ENCODE results near the gene SORCS2.

Gene SORCS2

GRCh38 chr4:7293703-7294102 is 101.4 kb downstream of the SORCS2 start:
- TF ChIP-seq POLR2A (IDR thresholded peaks at IDR 0.05; ENCODE audit: low read length) (no peak), GATA1 (IDR thresholded peaks at IDR 0.05; ENCODE audit: low read depth, low read length) (no peak)
- DNase-seq: no peak

- DNase-seq: peak in 1 of 2 experiments; percentile 13
- TF ChIP-seq GATA1 (IDR thresholded peaks at IDR 0.05; ENCODE audit: low read depth, low read length) (no peak), POLR2A (IDR thresholded peaks at IDR 0.05; ENCODE audit: low read length) (no peak)
Measured at GRCh38 chr4:7294176-7294756, 101.9 kb downstream of the SORCS2 start.

DNA sequence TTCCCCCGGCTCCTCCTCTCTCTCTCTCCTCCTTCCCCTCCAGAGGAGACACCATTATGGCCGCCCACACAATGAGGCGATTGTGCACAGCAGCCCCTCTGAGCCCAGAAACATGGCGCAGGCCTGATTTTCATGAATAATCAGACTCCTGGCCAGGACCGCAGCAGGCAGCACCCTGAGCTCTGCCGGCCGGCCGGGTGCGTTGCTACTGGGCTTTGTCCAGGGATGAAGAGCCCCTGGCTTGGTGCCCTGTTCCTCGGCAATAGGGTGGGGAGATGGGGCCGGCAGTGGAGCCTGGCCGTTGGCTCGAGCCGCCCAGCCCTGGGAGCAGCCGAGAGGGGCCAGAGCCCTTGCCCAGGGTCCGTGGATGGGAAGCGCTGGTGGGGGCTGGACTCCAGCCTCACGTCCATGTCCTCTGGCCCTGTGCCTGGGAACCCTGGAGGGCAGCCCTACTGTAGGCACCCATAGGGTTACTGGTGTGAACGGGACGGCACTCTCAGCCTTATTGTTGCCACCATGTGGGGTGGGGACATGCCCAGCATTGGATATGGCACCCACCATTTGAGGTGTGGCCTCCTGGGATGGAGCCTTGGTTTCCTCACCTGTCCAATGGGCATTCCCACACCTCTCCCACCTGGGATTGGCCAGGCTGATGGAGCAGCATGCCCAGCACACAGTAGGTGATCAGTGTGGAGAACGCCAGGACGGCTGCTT is 103.0 kb downstream of the SORCS2 start:
- DNase-seq: no peak
- no peak for TF ChIP-seq POLR2A (IDR thresholded peaks at IDR 0.05; ENCODE audit: low read length)
- no peak for TF ChIP-seq GATA1 (IDR thresholded peaks at IDR 0.05; ENCODE audit: low read depth, low read length)

DNA sequence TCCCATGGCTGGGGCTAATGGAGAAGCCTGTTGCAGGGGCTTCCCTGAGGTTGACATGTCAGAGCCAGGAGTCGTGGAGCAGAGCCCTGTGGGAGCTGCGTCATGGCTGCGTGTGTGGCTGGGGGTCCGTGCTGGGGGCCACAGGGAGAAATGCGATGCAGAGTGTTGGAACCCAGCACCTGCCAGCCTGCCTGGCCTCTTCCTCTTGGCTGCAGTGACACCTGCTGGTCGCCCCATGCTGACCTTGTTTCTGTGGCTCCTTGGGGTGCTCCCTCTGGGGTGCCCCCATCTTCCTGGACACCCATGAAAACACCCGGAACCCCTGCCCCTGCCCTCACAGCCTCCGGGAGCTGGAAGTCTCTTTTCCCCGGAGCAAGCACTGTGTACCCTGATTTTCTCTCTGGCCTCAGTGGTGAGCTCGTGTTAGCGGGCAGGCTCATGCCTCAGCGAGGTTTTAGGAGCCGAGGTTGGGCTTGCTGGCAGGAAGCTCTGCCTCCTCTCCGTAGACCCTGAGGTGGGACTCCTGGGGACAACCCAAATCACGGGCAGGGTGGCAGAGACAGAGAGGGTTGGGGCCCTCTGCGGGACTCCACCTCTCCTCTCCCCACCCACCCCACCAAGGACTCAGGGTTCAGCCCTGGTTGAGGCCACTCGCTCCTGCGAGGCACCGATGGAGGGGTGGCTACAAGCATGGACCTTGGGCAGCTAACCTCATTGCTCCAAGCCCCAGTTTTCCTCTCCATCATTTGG is 103.7 kb downstream of the SORCS2 start:
- peak; percentile 7 to 32 for DNase-seq
- no peak for TF ChIP-seq GATA1 (IDR thresholded peaks at IDR 0.05; ENCODE audit: low read depth, low read length)
- TF ChIP-seq POLR2A (IDR thresholded peaks at IDR 0.05; ENCODE audit: low read length): no peak

GRCh38 chr4:7296661-7297335 is 104.5 kb downstream of the SORCS2 start:
- DNase-seq: no peak
- TF ChIP-seq GATA1 (IDR thresholded peaks at IDR 0.05; ENCODE audit: low read depth, low read length): no peak
- no peak for TF ChIP-seq POLR2A (IDR thresholded peaks at IDR 0.05; ENCODE audit: low read length)

DNA sequence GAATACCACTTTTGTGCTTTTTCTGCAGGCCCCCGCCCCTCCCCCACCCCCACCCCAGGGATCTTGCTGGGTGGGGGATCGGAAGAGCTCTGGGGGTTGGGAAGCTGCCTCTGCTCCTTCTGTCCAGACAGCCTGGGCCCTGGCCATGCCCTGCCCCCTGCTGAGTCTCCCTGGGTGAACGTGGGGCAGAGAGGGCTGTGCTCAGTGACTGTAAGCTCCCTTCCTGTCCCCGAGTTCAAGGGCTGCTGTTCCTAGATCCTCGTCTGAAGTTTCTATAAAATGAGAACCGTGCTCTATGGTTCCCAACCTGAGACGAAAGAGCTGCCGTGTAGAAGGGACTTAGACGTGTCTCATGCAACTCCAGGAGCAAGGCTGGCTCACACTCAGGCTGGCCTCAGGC is 105.0 kb downstream of the SORCS2 start:
- no peak for DNase-seq
- TF ChIP-seq POLR2A (IDR thresholded peaks at IDR 0.05; ENCODE audit: low read length): no peak
- no peak for TF ChIP-seq GATA1 (IDR thresholded peaks at IDR 0.05; ENCODE audit: low read depth, low read length)

DNA sequence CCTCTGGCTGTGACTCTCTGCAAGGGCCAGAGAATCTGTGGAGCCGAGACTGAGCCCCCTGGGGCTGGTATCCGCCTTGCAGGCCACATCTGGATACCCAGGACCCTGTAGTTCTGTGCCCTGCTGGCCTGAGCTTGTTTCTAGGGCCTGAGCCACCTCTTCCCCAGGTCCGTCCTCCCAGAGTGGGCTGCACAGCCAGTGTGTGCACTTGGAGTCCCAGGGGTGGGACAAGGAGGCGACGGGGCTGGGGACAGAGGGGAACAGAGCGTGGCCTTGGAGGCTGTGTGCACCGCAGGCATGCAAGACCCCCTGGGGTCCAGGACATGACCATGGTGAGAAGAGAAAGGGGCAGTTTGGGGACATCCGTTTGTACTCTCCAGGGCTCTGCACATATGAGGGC is 105.5 kb downstream of the SORCS2 start:
- no peak for DNase-seq
- no peak for TF ChIP-seq GATA1 (IDR thresholded peaks at IDR 0.05; ENCODE audit: low read depth, low read length)
- TF ChIP-seq POLR2A (IDR thresholded peaks at IDR 0.05; ENCODE audit: low read length): no peak

GRCh38 chr4:7298619-7299009 is 106.3 kb downstream of the SORCS2 start:
- no peak for TF ChIP-seq GATA1 (IDR thresholded peaks at IDR 0.05; ENCODE audit: low read depth, low read length)
- TF ChIP-seq POLR2A (IDR thresholded peaks at IDR 0.05; ENCODE audit: low read length): no peak
- DNase-seq: no peak

GRCh38 chr4:7299010-7299907 is 106.9 kb downstream of the SORCS2 start:
- TF ChIP-seq POLR2A (IDR thresholded peaks at IDR 0.05; ENCODE audit: low read length) (no peak), GATA1 (IDR thresholded peaks at IDR 0.05; ENCODE audit: low read depth, low read length) (no peak)
- DNase-seq: no peak

- no peak for DNase-seq
- no peak for TF ChIP-seq POLR2A (IDR thresholded peaks at IDR 0.05; ENCODE audit: low read length)
- no peak for TF ChIP-seq GATA1 (IDR thresholded peaks at IDR 0.05; ENCODE audit: low read depth, low read length)
Measured at GRCh38 chr4:7299908-7300710, 107.8 kb downstream of the SORCS2 start.

GRCh38 chr4:7300711-7301095 is 108.4 kb downstream of the SORCS2 start:
- TF ChIP-seq GATA1 (IDR thresholded peaks at IDR 0.05; ENCODE audit: low read depth, low read length) (no peak), POLR2A (IDR thresholded peaks at IDR 0.05; ENCODE audit: low read length) (no peak)
- DNase-seq: no peak

DNA sequence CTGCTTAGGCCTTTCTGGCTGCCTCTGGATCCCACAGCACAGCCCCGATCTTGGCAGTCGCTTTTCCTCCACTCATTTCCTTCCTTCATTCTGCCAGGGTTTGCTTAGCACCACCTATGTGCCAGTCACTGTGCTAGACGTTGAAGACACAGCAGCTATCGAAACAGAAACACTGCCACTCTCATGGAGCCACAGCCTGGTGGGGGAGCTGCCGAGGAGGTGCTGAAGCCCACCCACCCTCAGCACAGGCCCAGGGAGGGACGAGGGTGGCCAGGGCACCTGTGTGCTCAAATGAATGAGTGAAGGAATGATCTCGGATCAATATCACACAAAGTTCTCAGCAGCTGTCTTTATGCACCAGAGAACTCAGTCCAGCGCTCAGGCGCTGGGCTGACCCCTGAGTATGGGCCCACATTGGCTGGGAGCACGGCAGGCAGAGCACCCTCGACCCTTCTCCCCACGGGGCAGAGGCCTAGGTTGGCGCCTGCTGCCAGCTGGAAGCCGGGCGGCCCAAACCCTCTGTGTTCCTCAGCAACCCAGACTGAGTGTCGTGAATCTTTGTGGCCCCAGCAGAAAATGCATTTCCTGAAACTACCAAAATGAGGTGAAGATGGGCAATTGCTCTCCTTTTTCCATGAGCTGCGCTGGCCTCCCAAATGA is 108.9 kb downstream of the SORCS2 start:
- TF ChIP-seq POLR2A (IDR thresholded peaks at IDR 0.05; ENCODE audit: low read length) (no peak), GATA1 (IDR thresholded peaks at IDR 0.05; ENCODE audit: low read depth, low read length) (no peak)
- DNase-seq: no peak
